GM21619 (cell line): ENCODE results near the gene SAMD5.

ENCODE experiments used
- ATAC-seq: cut with Tn5 transposase; IDR thresholded peaks from one replicate; pipeline ENCODE4 v1.9.1; 2021; ENCODE audit not compliant: unreplicated experiment

The SAMD5 gene

DNA sequence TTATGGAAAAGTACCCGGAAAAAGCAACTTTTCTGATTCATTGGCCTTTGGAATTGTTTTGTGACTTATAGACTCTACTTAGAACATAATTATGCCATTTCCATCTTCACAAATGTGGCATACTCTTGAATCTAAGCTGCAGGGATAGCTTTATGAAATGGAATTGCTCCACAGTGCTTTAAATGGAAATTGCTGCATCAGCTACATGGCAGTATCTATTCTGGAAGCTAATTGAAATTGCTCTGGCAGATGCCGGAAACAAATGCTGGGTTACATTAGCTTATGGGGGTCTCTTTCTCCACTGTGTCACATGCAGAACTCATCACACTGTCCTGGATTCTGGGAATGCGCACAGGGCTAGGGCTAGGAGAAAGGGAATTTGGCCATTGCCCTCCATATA is 108.9 kb downstream of the SAMD5 start:
- ATAC-seq, result no peak

DNA sequence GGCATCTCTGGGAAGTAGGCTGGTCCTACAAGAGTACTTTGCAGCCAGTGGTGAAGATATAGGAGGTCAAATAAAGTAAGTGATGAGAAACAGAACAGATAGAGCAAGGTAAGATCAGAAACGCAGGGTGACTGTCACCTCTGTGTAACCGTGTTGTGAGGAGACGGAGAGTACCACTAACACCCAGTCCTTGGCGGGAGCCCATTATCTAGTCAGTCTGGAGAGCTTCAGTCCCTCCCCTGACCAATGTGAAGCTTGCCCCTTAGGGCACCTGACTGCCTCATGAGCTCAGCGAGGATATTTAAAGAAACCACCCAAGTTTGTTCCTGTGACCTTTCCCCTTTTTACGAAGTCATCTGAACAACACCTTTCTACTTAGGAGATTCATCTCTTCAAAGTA is 110.0 kb downstream of the SAMD5 start:
- no peak for ATAC-seq

DNA sequence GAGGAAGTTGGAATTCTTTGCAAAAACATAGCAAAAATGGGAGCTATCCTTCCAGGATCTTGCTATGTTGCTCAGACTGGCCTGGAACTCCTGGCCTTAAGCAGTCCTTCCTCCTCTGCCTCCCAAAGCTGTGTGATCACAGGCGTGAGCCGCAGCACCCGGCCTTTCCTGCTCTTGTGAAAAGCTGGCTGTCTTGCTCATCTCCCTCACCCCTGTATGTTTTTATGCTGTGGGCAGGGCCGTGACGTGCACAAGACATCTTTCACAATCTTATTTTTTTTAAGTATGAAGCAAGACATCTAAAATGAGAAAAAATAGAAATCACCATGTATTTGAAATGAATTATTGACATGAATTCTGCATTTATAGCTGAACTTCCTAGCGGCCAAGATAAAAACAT is 110.4 kb downstream of the SAMD5 start:
- no peak for ATAC-seq
